Activated naive CD8-positive, alpha-beta T cell treated with anti-CD3 and anti-CD28 coated beads, Interleukin-2, amount 10 ng/mL, durations not matched to agents 7 days and 5 days (primary cell): ENCODE measurements around the gene DENND4B. TPM values are rescaled to one million over a fixed set of nuclear protein-coding genes. Genes with fewer than 3 reads are reported as not detected.
"Not testable (repeated sequence)": the region's sequence is repeated elsewhere in the genome, so short reads cannot be mapped to it uniquely, and the experiment has no call there.

Experiments
- ATAC-seq: fragments of 150-1000 bp; cut with Tn5 transposase; one replicate; pipeline ENCODE4 v1.10.0; 2021; ENCODE audit warnings: low read depth, moderate library complexity
- POLR2A ChIA-PET: fragments of 350-600 bp; sonication (Branson Sonifier 250); formaldehyde crosslinking; loops from one replicate; lab custom pipeline; 2021; ENCODE audit warnings: antibody characterized with exemption; lab: Charles Lee
- DNase-seq: peaks from one replicate; pipeline ENCODE4 v3.0.0; 2021
- H3K27ac Mint-ChIP-seq: one replicate; pipeline ENCODE4 v1.8.0; 2022; ENCODE audit warnings: mild to moderate bottlenecking, mixed read lengths
- H3K27me3 Mint-ChIP-seq: one replicate; pipeline ENCODE4 v1.8.0; 2022; ENCODE audit warnings: mild to moderate bottlenecking, moderate library complexity, mixed read lengths
- H3K36me3 Mint-ChIP-seq: one replicate; pipeline ENCODE4 v1.8.0; 2021; ENCODE audit warnings: mild to moderate bottlenecking, mixed read lengths
- H3K4me1 Mint-ChIP-seq: one replicate; pipeline ENCODE4 v1.8.0; 2021; ENCODE audit warnings: mixed read lengths
- H3K4me3 Mint-ChIP-seq: one replicate; pipeline ENCODE4 v1.8.0; 2022; ENCODE audit warnings: mild to moderate bottlenecking, moderate library complexity, mixed read lengths
- H3K9me3 Mint-ChIP-seq: one replicate; pipeline ENCODE4 v1.8.0; 2021; ENCODE audit warnings: mixed read lengths
- total RNA-seq, 2 experiments: library from RNA; stranded (reverse); gene quantifications; one replicate each; pipeline ENCODE4 v1.2.3, GENCODE V29; 2021

DENND4B gene
- total RNA-seq, 2 experiments from 2014 or later = 173 to 183 TPM

- POLR2A ChIA-PET = interaction anchor here (0.7 to 3.1 kb wide), 2 partner anchors 17 to 117 kb away, joined by 3 to 25 read pairs; partner anchors contain the start of gene CREB3L4
- Mint-ChIP-seq H3K36me3 (no peaks in the 10 kb centered on the region), H3K27me3 (no peaks in the 10 kb centered on the region), H3K27ac (no peak overlapping the region), H3K4me1 (peaks cover 33% of the 10 kb centered on the region), H3K4me3 (no peak overlapping the region), H3K9me3 (no peaks in the 10 kb centered on the region)
- DNase-seq (no peak), ATAC-seq (no peak)
Observed at GRCh38 chr1:153984123-153984894, 37.8 kb upstream of the DENND4B start.

- not testable (repeated sequence) for H3K4me3 Mint-ChIP-seq, H3K27ac Mint-ChIP-seq, ATAC-seq, DNase-seq, H3K9me3 Mint-ChIP-seq, H3K27me3 Mint-ChIP-seq, H3K36me3 Mint-ChIP-seq
- POLR2A ChIA-PET = interaction anchor here (0.8 kb wide), 1 partner anchor 9 kb away, joined by 5 read pairs; the partner anchor contains the start of gene RPS27
- H3K4me1 Mint-ChIP-seq = peaks cover 37% of the 10 kb centered on the region
Observed at GRCh38 chr1:153981735-153982134, 35.2 kb upstream of the DENND4B start.

- not testable (repeated sequence) for H3K27me3 Mint-ChIP-seq, H3K9me3 Mint-ChIP-seq, ATAC-seq
Observed at GRCh38 chr1:153979091-153979490, 32.6 kb upstream of the DENND4B start.

GRCh38 chr1:153978274-153978909, 31.9 kb upstream of the DENND4B start:
- H3K4me1 Mint-ChIP-seq = peaks cover 41% of the 10 kb centered on the region

More at GRCh38 chr1:153979091-153979490, 32.6 kb upstream of the DENND4B start:
- POLR2A ChIA-PET = interaction anchor here (1.6 to 5.2 kb wide), 4 partner anchors 11 to 34 kb away, joined by 5 to 100 read pairs (median 31); partner anchors contain the start of genes CREB3L4, CRTC2, DENND4B and RPS27
- peaks cover 13% of the 10 kb centered on the region for H3K36me3 Mint-ChIP-seq
- not testable (repeated sequence) for DNase-seq, H3K4me3 Mint-ChIP-seq, H3K27ac Mint-ChIP-seq
- H3K4me1 Mint-ChIP-seq = peaks cover 40% of the 10 kb centered on the region

GRCh38 chr1:153977250-153978240, 31.0 kb upstream of the DENND4B start, which contains the start of gene JTB:
JTB (minus strand) TSS chr1:153977674; CDS start chr1:153977252, 422 bp downstream.
- H3K4me3 Mint-ChIP-seq = peak within 1 kb of the TSS; percentile 97
- H3K27ac Mint-ChIP-seq = peak within 1 kb of the TSS; percentile 93
- peaks cover 42% of the 10 kb centered on the region for H3K4me1 Mint-ChIP-seq
- ATAC-seq (peak; percentile 93), DNase-seq (peak; percentile 80)
- peaks cover 21% of the 10 kb centered on the region for H3K36me3 Mint-ChIP-seq
- POLR2A ChIA-PET = interaction anchor here (0.9 to 5.2 kb wide), 18 partner anchors 9 to 442 kb away, joined by 3 to 100 read pairs (median 8); partner anchors contain the start of genes CHTOP, CREB3L4, CRTC2 and DENND4B
- no peaks in the 10 kb centered on the region for H3K27me3 Mint-ChIP-seq
- no peaks in the 10 kb centered on the region for H3K9me3 Mint-ChIP-seq

More at GRCh38 chr1:153978274-153978909, 31.9 kb upstream of the DENND4B start:
- no peaks in the 10 kb centered on the region for H3K9me3 Mint-ChIP-seq
- H3K36me3 Mint-ChIP-seq = peaks cover 19% of the 10 kb centered on the region
- H3K4me3 Mint-ChIP-seq = peak overlapping the region; percentile 97
- no peaks in the 10 kb centered on the region for H3K27me3 Mint-ChIP-seq
- peak overlapping the region; percentile 86 for H3K27ac Mint-ChIP-seq
- POLR2A ChIA-PET = interaction anchor here (0.9 to 5.2 kb wide), 15 partner anchors 11 to 443 kb away, joined by 3 to 100 read pairs (median 8); partner anchors contain the start of genes CHTOP, CREB3L4, CRTC2 and DENND4B
- DNase-seq = no peak
- ATAC-seq = no peak

- POLR2A ChIA-PET = interaction anchor here (0.6 to 5.2 kb wide), 17 partner anchors 9 to 349 kb away, joined by 3 to 100 read pairs (median 8); partner anchors contain the start of genes CHTOP, CREB3L4, CRTC2 and DENND4B
- peaks cover 21% of the 10 kb centered on the region for H3K36me3 Mint-ChIP-seq
Observed at GRCh38 chr1:153976819-153977249, 30.3 kb upstream of the DENND4B start.

GRCh38 chr1:153973525-153973924, 27.0 kb upstream of the DENND4B start:
- Mint-ChIP-seq H3K4me3 (no peak overlapping the region), H3K27me3 (no peaks in the 10 kb centered on the region), H3K9me3 (no peaks in the 10 kb centered on the region), H3K4me1 (peaks cover 52% of the 10 kb centered on the region), H3K36me3 (peaks cover 21% of the 10 kb centered on the region), H3K27ac (peak overlapping the region; percentile 7)
- POLR2A ChIA-PET = interaction anchor here (2.0 kb wide), 1 partner anchor 15 kb away, joined by 5 read pairs; the partner anchor contains the start of gene CRTC2
- DNase-seq = no peak
- no peak for ATAC-seq

More at GRCh38 chr1:153976819-153977249, 30.3 kb upstream of the DENND4B start:
- peak overlapping the region; percentile 97 for H3K4me3 Mint-ChIP-seq
- peaks cover 48% of the 10 kb centered on the region for H3K4me1 Mint-ChIP-seq
- H3K27ac Mint-ChIP-seq = peak overlapping the region; percentile 93
- H3K9me3 Mint-ChIP-seq = no peaks in the 10 kb centered on the region
- H3K27me3 Mint-ChIP-seq = no peaks in the 10 kb centered on the region
- ATAC-seq (no peak), DNase-seq (no peak)

GRCh38 chr1:153973071-153973470, 26.6 kb upstream of the DENND4B start:
- DNase-seq (no peak), ATAC-seq (no peak)
- Mint-ChIP-seq H3K27ac (peak overlapping the region; percentile 7), H3K4me1 (peaks cover 50% of the 10 kb centered on the region), H3K36me3 (peaks cover 21% of the 10 kb centered on the region), H3K9me3 (no peaks in the 10 kb centered on the region), H3K27me3 (no peaks in the 10 kb centered on the region), H3K4me3 (no peak overlapping the region)
- POLR2A ChIA-PET = interaction anchor here (0.6 to 2.0 kb wide), 3 partner anchors 15 to 326 kb away, joined by 3 to 5 read pairs (median 3); partner anchors contain the start of gene CRTC2

- DNase-seq (no peak), ATAC-seq (no peak)
- Mint-ChIP-seq H3K4me3 (no peak overlapping the region), H3K9me3 (no peaks in the 10 kb centered on the region), H3K4me1 (peaks cover 56% of the 10 kb centered on the region), H3K27ac (no peak overlapping the region), H3K27me3 (no peaks in the 10 kb centered on the region), H3K36me3 (peaks cover 13% of the 10 kb centered on the region)
- POLR2A ChIA-PET = interaction anchor here (0.6 kb wide), 2 partner anchors 184 to 195 kb away, joined by 3 to 4 read pairs; partner anchors contain the start of gene SLC27A3
Observed at GRCh38 chr1:153970346-153970745, 23.8 kb upstream of the DENND4B start.

- POLR2A ChIA-PET = interaction anchor here (1.3 to 4.1 kb wide), 5 partner anchors 8 to 46 kb away, joined by 3 to 100 read pairs (median 29); partner anchors contain the start of genes DENND4B, GATAD2B, JTB and RAB13
- H3K4me3 Mint-ChIP-seq = peak overlapping the region; percentile 28
- no peaks in the 10 kb centered on the region for H3K27me3 Mint-ChIP-seq
- H3K4me1 Mint-ChIP-seq = peaks cover 51% of the 10 kb centered on the region
- DNase-seq = no peak
- H3K9me3 Mint-ChIP-seq = no peaks in the 10 kb centered on the region
- H3K27ac Mint-ChIP-seq = no peak overlapping the region
- H3K36me3 Mint-ChIP-seq = peaks cover 9% of the 10 kb centered on the region
- no peak for ATAC-seq
Observed at GRCh38 chr1:153968972-153969371, 22.5 kb upstream of the DENND4B start.

- Mint-ChIP-seq H3K27ac (peak overlapping the region; percentile 95), H3K4me1 (peaks cover 52% of the 10 kb centered on the region), H3K9me3 (no peaks in the 10 kb centered on the region), H3K36me3 (peaks cover 5% of the 10 kb centered on the region), H3K27me3 (no peaks in the 10 kb centered on the region), H3K4me3 (peak overlapping the region; percentile 96)
- DNase-seq (no peak), ATAC-seq (no peak)
- POLR2A ChIA-PET = interaction anchor here (1.2 to 4.1 kb wide), 8 partner anchors 9 to 193 kb away, joined by 3 to 100 read pairs (median 27); partner anchors contain the start of genes DENND4B, GATAD2B, JTB and RAB13
Observed at GRCh38 chr1:153968408-153968807, 21.9 kb upstream of the DENND4B start.
